ENCODE results near the gene SLCO3A1.

- TF ChIP-seq EZH2 (IDR thresholded peaks at IDR 0.05; ENCODE audit: low read depth, low read length, severe bottlenecking) (no peak), CTCF (IDR thresholded peaks at IDR 0.05; ENCODE audit: control extremely low read depth in 1 of 3, insufficient read depth in 1 of 3, low read depth in 1 of 3, low read length in 3 of 3) (no peak), TCF12 (IDR thresholded peaks at IDR 0.05; ENCODE audit: low read depth, low read length) (no peak), CHD7 (IDR thresholded peaks at IDR 0.05; ENCODE audit: insufficient replicate concordance, low read length) (no peak), RBBP5 (IDR thresholded peaks at IDR 0.05; ENCODE audit: borderline replicate concordance, low read depth, low read length) (no peak), HDAC2 (IDR thresholded peaks at IDR 0.05; ENCODE audit: borderline replicate concordance in 1 of 2, low read depth in 2 of 2, low read length in 2 of 2) (no peak), CEBPB (IDR thresholded peaks at IDR 0.05; ENCODE audit: low read depth, low read length) (no peak), MAX (IDR thresholded peaks at IDR 0.05) (no peak), EGR1 (IDR thresholded peaks at IDR 0.05; ENCODE audit: borderline replicate concordance, low read depth, low read length) (no peak), MAFK (IDR thresholded peaks at IDR 0.05; ENCODE audit: low read depth, low read length) (no peak), KDM1A (IDR thresholded peaks at IDR 0.05; ENCODE audit: borderline replicate concordance, low read length) (no peak), RXRA (IDR thresholded peaks at IDR 0.05; ENCODE audit: insufficient read depth, low read depth, low read length) (no peak)
Observed at GRCh38 chr15:92059036-92059970, 205.8 kb downstream of the SLCO3A1 start.
